ENCODE results near the gene RIC3.

RIC3 gene, protein sequence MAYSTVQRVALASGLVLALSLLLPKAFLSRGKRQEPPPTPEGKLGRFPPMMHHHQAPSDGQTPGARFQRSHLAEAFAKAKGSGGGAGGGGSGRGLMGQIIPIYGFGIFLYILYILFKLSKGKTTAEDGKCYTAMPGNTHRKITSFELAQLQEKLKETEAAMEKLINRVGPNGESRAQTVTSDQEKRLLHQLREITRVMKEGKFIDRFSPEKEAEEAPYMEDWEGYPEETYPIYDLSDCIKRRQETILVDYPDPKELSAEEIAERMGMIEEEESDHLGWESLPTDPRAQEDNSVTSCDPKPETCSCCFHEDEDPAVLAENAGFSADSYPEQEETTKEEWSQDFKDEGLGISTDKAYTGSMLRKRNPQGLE

DNA sequence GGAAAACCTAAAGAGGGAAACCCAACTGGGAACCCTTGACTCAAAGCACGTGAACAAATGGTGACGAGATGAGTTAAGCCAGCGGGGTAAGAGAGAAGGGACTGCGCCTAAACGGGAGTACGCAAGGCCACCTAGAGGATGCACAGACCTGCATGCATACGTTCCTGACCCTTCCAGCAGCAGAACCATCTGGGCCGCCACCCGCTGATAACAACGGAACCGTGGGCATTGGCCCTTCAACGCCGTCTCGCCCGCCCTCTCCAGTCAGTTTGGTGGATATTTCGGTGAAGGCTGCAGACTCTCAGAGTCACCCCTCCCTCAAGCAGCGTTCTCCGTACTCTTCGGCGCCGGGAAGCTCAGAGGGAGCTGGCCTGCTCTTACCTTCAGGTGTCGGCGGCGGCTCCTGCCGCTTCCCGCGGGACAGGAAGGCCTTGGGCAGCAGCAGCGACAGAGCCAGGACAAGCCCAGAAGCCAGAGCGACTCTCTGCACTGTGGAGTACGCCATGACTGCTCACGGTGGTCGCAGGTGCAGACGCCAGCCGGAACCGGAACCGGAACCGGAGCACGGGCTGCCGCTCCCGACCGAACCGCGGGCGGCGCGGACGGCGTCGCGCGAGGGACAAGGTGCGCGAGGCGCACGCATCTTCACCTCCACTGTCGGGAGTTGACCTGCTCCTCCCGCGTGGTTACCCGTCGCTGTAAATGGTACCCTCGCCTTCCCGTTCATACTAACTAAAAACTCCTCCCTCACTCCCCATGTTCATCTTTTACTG, at the start of gene RIC3:
TSS of gene RIC3 (minus strand) at position 541 of the 773 bp plus-strand sequence. CDS start at position 505, 36 bp downstream.
- no peak for DNase-seq (ENCODE audit: low read depth)

DNA sequence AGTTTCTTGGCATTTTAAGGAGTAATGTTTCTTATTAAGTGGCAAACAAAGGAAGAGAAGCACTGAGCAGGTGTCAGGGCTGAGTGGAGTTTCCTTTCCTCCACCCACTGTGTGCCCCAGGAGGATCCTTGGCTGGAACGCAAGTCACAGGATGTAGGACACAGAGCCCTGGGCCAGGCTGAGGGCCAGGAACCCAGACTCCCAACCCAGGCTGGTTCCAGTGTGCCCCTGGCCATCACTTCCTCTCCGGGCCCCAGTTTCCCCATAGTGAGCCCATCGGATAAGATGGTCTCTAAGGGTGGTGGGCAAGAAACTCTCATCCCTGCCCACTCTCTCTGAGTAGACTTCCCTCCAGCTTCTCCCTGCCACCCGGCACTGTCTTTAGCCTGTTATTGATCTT, 49.6 kb upstream of the RIC3 start:
- DNase-seq (ENCODE audit: low read depth), result no peak

DNA sequence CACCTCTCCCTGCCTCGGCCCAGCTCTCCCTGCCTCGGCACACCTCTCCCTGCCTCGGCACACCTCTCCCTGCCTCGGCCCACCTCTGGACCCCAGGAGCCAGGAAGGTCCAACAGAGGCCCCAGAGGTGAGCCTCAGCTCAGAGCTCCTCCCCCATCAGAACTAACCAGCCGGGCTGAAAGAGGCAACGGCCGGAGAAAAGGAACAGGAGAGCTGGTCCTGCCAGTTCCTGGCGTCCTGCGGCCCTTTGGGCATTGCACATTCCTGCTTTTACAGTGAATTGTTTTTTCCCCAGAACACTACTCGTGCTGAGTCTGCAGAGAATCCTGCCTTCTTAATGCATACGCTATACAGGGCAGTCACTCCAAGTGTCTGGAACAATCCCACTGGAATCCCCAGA, 49.1 kb upstream of the RIC3 start:
- no peak for DNase-seq (ENCODE audit: low read depth)

DNA sequence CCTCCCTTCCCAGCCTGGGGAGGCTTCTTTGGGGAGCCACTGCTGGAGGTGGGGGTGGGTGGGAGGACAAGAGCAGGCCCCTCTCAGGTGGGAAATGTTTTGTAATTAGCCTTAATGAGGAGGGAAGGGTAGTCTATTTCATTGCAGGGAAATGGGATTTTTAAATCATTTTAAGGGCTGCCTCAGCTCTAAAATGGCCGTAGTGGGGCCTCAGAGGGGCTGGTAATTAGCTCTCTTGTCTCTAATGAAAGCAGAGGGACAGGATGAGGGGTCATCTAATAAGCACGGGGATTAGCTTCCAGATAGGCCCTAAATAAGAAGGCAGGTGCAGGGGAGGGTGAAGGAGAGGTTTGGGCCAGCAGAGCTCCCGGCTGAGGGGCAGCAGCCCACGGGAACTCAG, 48.3 kb upstream of the RIC3 start:
- DNase-seq (ENCODE audit: low read depth), result no peak

DNA sequence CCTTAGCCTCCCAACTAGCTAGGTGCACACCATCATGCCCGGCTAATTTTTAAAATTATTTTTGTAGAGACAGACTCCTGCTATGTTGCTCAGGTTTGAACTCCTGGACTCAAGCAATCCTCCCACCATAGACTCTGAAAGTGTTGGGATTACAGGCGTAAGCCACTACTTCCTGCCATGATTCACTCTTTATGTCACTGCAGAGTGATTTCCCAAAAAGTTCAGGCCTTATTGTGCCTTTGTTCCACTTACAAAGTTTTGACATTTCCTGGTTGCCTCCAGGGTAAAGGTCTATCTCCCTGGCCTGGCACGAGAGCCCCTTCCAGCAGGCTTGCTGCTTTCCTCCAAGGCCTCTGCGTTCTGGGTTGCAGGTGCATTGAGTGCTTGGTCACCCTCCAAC, 44.6 kb upstream of the RIC3 start:
- DNase-seq (ENCODE audit: low read depth), result no peak

DNA sequence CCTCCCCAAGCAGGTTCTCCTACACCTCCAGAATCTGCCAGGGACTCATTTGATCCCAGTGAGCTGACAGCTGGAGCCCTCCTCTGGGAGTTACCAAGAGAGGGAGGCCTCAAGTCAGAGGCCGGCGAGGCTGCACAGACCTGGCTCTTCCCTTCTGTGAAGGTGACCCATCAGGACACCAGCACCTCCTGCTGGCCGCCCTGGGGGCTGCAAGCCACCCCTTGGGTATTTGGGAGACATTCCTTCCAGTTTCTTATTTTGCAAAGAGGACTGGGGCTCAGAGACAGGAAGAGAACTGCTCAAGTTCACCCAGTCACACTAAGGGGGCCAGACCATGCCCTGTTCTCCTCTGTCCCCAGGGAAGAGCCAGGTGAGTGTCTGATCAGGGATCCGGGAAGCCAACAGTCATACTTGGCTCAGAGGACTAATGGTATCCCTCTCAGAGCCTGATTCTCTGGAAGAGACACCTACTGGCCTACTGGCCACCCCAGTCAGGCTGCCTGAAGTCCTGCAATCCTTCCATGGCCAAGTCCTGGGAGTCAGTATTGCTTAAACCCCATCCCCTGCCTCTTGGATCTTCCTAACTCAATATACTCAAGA, 40.5 kb upstream of the RIC3 start:
- DNase-seq (ENCODE audit: low read depth), result no peak

DNA sequence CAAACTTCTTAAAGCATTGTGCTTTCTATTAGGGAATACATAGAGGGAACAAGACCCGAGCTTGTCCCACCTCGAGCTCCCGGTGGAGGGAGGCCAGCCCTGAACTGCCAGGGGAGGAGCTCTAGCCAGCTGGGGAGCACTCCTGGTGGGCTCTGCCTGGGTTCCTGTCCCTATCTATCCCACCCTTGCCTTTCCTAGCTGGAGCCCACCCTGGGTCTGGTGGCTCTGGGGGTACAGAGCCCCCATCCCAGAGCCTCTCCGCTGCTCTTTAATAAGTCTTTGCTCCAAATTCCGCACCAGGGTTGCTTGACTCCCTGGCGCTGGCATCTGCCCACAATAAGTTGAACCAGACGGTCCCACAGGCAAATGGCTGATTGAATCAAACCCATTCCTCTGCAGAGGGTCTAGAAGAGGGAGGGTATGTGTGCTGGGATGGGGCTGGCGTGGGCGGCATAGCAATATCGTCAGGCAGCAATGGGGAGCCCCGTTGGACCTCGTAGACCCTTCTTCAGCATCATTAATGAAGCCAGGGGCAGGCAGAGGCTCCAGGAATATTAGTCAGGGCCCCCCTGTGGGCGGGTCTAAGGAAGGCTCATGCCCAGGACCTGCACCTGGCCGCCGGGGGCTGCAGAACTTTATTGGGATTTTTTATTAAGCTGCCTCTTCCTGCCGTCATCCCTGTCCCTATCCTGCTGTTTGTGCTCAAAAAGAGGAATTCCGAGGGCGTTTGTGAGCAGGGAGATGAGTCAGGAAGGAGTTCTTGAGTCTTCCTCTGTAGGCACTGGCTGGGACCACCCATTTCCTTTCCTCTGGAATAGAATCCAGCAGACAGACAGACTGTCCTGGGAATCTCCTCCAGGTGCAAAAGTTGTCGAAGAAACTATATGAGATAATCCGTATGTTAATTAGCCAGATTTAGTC, 38.5 kb upstream of the RIC3 start:
- no peak for DNase-seq (ENCODE audit: low read depth)

DNA sequence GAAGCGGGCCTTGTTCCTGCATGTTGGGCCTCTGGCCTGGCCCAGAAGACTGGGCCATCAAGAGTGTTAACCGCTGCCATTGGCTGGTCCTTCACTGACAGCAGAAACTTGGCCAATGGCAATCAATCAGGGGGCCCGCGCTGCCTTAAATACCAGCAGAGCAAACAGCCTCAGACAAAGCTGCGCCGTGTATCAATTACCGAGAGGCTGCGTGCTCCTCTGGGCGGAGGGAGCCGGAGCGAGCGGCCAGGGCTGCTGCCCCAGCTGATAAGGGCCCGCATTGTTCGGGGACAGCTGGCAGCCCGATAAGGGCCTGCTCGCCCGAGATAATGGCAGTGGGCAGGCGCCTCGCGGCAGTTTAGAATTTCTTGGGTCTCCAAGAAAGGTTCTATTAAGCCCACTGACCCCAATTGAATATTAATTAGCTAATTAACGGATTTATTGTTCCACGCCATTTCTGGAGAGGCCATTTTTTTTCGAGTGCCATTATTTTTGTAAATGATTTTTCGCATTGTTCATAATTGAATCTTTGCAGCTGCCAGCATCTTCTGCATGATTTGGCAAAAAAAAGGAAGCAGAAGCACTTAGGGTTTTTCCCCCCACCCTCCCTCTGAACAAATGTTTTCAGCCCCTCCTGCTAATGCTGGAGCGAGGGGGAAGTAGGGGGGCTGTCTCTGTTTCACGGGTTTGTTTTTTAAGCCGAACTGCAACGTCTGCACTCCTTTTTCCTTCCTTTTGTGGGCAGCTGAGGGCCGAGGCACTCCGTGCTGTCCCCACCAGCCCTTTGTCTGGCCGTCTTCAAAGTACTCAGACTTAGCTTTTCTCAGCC, 37.6 kb upstream of the RIC3 start:
- no peak for DNase-seq (ENCODE audit: low read depth)

DNA sequence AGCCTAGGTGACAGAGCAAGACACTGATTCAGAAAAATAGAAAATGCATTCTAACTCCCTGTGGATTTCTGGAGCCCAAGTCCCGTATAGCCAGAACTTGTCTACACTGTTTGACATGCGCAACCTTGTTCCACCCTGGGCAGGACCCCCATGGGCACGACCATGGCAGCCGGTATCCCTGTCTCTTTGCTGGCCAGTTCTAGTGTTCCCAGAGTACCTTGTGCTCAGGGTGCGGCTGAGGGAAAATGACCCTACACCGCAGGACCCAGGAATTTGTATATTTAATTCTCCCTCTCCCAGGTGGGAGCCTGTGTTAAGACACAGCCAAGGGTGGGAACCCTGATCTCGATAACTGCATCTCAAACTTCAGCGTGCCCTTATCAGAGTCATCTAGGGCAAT, 36.7 kb upstream of the RIC3 start:
- no peak for DNase-seq (ENCODE audit: low read depth)

DNA sequence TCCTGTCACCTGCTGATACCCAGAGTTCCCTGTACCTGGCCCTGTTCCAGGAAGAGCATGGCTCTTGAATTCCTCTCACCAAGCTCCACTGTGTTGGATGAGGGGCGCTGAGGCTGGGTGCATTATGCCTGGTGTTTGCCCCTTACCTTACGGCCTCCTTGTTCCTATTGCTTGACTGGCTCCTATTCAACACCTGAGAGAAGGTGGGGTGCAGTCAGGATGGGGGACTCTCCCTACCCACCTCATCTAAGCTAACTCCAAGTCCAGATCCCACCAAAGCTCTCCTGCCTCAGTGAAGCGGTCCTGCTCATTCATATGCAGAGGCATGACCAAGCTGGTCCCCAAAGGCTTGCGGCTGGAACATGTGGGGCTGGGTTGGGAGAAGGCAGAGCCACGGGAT, 35.8 kb upstream of the RIC3 start:
- DNase-seq (ENCODE audit: low read depth), result no peak

DNA sequence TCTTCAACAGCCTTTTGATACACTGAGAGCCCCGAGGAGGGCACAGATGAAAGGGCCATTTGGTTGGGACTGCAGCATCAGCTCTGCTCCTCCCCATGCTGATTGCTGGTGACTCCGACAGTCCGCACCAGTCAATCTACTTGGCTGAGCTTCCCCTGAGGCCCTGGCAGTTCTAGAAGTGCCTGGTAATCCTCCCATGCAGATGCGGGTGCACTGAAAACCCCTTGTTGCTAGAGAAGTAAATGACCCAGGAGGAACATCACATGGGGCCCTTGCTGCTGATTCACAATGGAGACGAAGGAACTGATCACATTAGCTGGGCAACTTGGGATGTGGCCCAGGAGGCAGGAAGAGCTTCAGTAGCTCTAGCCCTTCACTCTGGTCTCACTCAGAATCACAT, 35.2 kb upstream of the RIC3 start:
- no peak for DNase-seq (ENCODE audit: low read depth)

DNA sequence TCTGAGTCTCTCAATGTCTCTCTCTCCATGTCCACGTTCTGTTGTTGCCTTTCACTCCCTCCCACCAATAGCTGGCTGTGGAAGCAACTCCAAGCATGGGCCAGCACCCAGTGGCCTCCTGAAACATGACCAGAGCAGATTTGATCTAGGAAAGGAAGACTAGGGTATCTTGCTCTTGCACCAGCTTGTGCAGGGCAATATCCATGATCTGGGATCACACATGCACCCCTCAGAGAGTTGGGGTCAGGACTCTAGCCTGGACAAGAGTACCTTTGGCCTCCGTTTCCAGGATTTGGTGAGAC, 34.5 kb upstream of the RIC3 start:
- no peak for DNase-seq (ENCODE audit: low read depth)

DNA sequence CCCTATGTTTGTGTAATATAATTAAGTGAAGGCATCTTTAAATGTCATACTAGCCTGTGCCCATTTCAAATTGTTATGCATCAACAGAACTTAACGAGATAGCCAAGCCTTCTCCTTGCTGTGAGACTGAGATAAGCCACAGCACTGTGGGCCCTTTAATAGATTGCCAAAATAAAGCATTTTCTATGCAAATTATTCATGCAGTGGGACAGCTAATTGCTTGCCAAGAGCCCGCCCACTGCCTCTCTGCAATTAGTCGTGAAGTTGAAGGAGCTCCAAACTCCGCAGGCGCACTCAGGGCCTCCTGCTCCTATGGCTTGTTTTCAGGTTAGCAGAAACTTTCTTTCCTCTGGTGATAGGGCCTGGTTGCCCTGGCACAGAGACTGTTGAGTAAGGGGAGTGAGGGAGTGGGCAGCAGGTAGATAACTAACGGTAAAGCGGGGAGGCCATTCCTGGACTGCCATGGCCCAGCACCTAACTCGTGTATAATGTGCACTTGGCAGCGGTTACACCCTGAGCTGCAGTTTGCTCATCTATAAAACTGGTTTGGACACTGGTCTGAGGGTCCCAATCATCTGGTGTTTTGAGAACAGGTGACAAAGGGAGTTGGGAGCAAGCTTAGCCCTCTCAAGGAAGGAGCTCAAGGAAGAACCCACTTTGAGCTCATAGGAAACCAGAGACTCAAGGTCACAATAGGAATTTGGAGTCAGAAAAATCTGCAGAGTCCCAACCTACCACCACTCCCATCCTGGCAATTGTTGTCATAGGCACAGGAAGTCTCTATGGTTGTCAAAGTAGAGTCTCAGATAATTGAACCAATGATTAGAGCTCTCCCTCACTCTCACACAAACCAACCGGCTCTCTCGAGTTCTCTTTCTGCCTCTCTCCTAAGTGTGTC, 33.9 kb upstream of the RIC3 start:
- no peak for DNase-seq (ENCODE audit: low read depth)

DNA sequence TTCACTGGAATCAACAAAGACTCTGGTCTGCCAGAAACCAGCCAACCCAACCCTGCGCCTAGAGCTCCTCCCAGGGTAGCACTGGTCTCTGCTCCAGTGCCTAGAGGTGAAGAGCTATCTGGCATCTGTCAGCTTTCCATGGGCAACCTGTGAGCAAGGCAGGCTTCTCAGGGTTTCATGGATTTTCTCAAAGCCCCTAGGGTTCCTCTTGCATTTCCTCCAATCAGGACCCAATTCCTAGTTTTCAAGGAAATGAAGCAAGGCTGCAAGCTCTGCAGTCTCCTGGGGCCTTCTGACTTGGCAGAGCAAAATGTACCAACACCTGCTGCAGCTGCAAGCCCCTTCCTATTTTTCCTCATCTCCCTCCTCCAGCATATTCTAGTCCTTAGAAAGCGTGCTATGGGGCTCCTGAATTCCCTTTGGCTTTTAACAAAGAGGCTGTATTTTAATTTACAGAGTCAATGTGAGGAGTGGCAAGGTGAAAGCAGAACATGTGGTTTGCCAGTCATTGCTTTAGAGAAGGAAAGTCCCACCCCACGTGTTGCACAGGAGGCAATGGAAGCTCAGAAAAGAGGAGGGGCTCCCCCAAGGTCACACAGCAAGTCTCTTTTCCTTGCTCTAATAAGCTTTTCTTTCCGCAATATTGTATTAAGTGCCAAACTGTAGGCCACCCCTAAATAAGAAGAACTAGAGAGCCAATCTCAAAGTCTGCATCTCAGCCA, 33.0 kb upstream of the RIC3 start:
- DNase-seq (ENCODE audit: low read depth), result no peak

DNA sequence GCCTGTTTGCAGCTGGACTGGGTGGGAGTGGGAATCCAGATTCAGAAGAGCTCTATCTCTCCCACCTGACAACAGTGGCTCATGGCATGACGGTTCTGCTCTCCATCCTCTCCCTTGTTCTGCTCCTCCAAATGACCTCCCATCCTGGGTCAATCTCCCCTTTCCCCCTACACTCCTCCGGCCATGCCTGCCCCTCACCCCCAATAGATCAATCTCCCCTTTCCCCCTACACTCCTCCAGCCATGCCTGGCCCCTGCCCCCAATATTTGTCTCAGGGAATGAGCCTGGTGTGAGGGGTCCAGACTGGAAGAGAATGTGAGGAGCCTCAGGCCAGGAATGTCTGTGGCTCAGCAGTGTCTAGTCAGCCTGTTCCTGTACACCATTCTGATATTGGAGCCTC, 30.9 kb upstream of the RIC3 start:
- no peak for DNase-seq (ENCODE audit: low read depth)

DNA sequence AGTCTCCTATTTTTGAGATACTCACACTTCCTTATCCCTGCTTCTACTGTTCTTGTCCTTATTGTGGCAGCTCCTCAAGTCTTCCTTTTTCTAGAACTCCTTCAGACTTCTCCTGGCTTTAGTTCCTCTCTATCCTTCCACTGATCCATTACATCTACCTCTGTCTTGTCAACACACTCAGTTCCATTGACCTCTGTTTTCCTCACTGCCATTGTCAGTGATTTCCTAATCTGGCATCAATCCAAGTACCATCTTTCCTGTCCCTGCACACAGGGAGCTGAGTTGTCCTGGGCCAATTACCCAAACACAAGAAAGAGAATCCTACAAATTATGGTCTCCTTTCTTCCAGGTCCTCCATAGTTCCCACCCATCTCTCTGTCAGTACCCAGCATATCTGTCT, 27.9 kb upstream of the RIC3 start:
- DNase-seq (ENCODE audit: low read depth), result no peak

DNA sequence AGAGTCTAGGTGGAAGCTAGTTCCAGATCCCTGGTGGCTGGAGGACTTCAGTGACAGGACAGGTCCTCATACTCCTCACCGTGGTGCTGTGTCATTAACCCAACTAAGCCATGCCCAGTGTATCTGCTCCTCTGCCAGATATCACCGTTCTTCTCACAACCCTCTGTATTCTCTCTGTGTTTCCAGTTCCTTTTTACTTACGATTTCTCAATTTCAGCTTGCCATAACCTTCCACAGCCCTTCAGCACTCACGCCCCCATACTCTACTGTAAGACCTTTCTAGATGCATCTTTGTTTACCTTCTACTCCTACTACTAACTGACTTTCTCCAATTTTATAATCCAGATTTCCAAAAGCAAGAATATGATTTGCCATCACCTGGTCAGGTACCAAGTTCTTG, 26.1 kb upstream of the RIC3 start:
- DNase-seq (ENCODE audit: low read depth), result no peak

DNA sequence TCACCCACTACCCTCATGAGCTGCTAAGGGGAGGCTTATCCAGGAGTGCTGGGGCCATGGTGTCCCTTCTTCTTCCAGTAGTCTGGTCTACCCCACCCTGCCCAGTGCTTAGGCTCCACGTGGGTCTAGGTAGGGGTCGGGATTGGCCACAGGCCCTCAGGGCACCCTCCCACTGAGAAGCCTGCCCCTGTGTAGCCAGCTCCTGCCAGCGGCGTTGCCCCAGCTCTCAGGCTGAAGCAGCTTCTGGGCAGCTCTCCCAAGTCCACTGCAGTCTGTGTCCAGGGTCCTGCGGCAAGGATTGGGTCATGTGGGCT, 24.0 kb upstream of the RIC3 start:
- DNase-seq (ENCODE audit: low read depth), result peak; percentile 3

DNA sequence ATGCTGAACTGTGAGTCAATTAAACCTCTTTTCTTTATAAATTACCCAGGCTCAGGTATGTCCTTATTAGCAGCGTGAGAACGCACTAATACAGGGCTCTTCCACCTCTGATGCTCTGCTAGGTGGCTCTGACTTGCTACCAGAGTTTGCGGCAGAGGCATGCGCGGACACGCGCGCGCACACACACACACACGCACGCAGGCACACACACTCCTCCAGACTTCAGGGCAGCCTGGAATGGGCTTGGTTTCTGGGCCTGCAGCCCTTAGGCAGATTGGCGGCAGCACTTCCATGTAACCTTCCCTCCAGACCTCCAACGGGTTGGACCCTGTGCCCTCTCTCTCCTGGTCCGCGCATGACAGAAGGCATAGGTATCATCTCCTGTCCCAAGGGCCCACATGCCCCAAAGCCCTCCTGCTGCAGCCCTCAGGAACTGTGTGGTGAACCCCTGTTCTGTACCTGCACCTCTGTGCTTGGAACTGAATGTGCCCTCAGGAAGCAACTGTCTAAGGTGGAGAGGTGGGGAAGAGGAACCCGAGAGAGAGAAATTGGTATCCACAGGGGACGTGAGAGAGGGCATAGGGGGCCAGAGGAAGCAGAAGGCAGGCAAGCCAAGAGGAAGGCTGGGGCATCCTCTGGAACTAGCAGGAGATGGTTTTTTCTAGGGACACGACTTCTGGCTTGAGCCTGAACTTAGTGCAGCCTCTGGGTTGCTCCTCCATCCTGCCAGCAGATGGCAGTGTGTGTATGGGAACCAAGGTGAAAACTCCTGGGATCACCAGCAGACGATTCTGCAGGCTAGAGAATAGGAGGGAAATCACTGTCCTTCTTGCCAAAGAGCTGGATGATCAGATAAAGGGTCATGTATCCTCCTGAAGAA, 23.4 kb upstream of the RIC3 start:
- peak; percentile 23 for DNase-seq (ENCODE audit: low read depth)
